ENCODE results near the gene RUNX3.

DNA sequence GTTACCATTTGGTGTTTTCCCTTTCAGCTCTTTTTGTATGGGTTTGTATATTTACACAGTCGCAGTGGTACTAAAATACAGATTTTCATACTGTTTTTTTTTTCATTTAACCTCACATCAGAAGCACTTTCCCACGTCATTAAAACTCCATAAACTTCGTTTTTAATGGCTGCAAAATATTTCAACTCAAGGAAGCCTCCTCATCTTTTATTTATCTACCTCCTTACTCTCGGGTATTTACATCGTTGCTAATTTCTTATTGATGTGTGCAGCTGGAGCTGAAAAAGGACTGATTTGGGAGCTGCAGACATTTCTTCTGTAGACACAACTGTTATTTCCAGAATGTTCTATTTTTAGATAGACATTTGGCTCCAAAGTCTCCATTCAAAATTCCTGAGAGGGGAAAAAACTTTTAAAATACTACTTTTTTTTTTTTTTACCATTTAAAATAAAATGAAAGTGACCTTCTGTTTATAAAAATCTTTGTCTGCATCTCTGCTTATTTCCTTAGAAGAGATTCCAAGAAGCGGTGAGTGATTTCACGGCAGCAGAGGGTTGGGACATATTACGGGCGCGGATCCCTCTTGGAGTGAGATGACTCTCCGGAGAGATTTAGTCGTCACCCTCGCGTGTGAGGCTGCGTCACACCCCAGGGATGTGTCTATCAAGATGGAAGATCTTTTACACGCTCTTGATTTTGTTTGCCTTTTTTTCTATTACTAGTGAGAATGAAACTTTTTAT, 10.1 kb downstream of the RUNX3 start:
- TF ChIP-seq, protein P1, sequence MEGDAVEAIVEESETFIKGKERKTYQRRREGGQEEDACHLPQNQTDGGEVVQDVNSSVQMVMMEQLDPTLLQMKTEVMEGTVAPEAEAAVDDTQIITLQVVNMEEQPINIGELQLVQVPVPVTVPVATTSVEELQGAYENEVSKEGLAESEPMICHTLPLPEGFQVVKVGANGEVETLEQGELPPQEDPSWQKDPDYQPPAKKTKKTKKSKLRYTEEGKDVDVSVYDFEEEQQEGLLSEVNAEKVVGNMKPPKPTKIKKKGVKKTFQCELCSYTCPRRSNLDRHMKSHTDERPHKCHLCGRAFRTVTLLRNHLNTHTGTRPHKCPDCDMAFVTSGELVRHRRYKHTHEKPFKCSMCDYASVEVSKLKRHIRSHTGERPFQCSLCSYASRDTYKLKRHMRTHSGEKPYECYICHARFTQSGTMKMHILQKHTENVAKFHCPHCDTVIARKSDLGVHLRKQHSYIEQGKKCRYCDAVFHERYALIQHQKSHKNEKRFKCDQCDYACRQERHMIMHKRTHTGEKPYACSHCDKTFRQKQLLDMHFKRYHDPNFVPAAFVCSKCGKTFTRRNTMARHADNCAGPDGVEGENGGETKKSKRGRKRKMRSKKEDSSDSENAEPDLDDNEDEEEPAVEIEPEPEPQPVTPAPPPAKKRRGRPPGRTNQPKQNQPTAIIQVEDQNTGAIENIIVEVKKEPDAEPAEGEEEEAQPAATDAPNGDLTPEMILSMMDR (IDR thresholded peaks at IDR 0.05) = no peak
- no peak for TF ChIP-seq POLR2A (IDR thresholded peaks at IDR 0.05)
- TF ChIP-seq POLR2AphosphoS5 (IDR thresholded peaks at IDR 0.05) = no peak
- TF ChIP-seq EP300 (IDR thresholded peaks at IDR 0.05) = no peak
